A549 (cell line): ENCODE measurements around the gene SERINC5.

Experiments used
- BHLHE40 ChIP-seq: IDR thresholded peaks from 2 replicates; pipeline ENCODE4 v1.6.1; 2012; ENCODE audit warnings: low read depth, low read length, inconsistent platforms
- CHD4 ChIP-seq: fragments of 200-600 bp; sonication (generic); IDR thresholded peaks from 2 replicates; pipeline ENCODE4 v1.6.1; 2016; ENCODE audit warnings: antibody characterized with exemption, mild to moderate bottlenecking, borderline replicate concordance
- CTCF ChIP-seq: fragments of >200 bp; sonication (Bioruptor Twin); formaldehyde crosslinking; IDR thresholded peaks from 3 replicates; pipeline ENCODE4 v1.5.1; 2016
- EP300 ChIP-seq, 2 experiments: fragments of >200 bp; sonication (Bioruptor Twin); formaldehyde crosslinking; IDR thresholded peaks; 2 replicates in 1 of 2; 3 replicates in 1 of 2; pipeline ENCODE4 v1.6.1; 2016 to 2017
- HEYL ChIP-seq: fragments of 250-450 bp; sonication (Bioruptor Pico); IDR thresholded peaks from 2 replicates; pipeline ENCODE4 v1.8.0; 2021; ENCODE audit warnings: mild to moderate bottlenecking, moderate library complexity
- MAFK ChIP-seq: fragments of 450-650 bp; IDR thresholded peaks from 2 replicates; pipeline ENCODE4 v1.6.1; 2014; ENCODE audit not compliant: partially characterized antibody
- MAX ChIP-seq: IDR thresholded peaks from 2 replicates; pipeline ENCODE4 v1.6.1; 2012
- POLR2A ChIP-seq: IDR thresholded peaks from 2 replicates; pipeline ENCODE4 v1.6.1; 2012; ENCODE audit warnings: mild to moderate bottlenecking, low read length
- RAD21 ChIP-seq, 2 experiments: fragments of >200 bp in 1 of 2; sonication (Bioruptor Twin) in 1 of 2; formaldehyde crosslinking in 1 of 2; IDR thresholded peaks in 1 of 2; conservative IDR thresholded peaks in 1 of 2; 2 replicates in 1 of 2; 3 replicates in 1 of 2; pipeline ENCODE4 v1.6.1; 2012 to 2018; ENCODE audit warnings: inconsistent platforms in 1 of 2
- RARB ChIP-seq: fragments of 250-450 bp; sonication (Bioruptor Pico); IDR thresholded peaks from 2 replicates; pipeline ENCODE4 v1.8.0; 2021; ENCODE audit warnings: mild to moderate bottlenecking, moderate library complexity
- RFX5 ChIP-seq: fragments of 450-650 bp; IDR thresholded peaks from 2 replicates; pipeline ENCODE4 v1.7.1; 2014; ENCODE audit warnings: antibody characterized with exemption, mild to moderate bottlenecking, moderate library complexity

GRCh38 chr5:80289320-80289719 is 33.5 kb upstream of the SERINC5 start:
- TF ChIP-seq CTCF (no peak), RARB (no peak), RFX5 (no peak), MAX (no peak), BHLHE40 (no peak), CHD4 (no peak), EP300 (IDR thresholded peaks at IDR 0.05) (no peak), RAD21 (conservative IDR thresholded peaks at IDR 0.05 in 1 of 2, IDR thresholded peaks at IDR 0.05 in 1 of 2) (no peak), POLR2A (no peak), HEYL (CRISPR knock-in tag) (no peak), MAFK (no peak)
